ENCODE results near the gene SLC22A31.

The SLC22A31 gene

DNA sequence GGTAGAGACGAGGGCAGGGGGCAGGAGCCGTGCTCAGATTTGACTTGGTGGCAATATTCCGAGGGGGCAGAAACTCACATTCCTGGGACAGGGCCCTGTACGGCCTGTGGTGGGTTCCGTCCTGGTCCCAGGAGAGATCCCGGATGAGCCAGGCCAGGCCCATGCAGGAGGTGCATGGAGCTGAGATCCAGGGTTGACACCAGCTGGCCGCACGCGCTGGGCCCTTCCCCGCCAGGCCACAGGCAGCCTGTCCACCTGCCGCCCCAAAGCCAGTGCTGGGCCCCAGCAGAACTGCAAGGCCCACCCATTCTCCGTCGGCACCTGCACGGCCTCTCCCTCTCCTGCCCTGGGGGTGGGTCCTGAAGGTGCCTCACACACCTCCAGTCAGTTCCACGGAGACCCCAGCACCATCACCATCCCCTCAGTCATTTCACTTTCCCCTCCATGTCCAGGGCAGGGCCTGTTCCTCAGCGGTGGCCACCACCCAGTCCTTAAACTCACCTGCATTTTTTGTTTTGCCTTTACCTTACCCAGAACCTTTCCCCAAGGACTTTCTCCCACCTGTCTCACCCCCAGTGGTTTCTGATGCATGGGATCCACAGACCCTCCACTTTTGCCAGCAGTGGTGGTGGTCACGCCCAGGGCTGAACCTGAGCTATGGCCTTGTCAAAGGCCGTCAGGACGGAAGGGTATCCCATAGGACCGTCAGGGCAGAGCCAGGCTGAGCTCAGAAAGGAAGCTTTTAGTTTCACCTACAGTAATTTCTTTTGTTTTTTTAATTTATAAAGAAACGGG is 53.9 kb downstream of the SLC22A31 start:
- ATAC-seq = no peak

More for the DNA sequence above, 53.9 kb downstream of the SLC22A31 start:
- TF ChIP-seq RARB (CRISPR knock-in tag; IDR thresholded peaks at IDR 0.05) (no peak), GLIS3 (CRISPR knock-in tag; IDR thresholded peaks at IDR 0.05) (no peak), TOX (CRISPR knock-in tag; IDR thresholded peaks at IDR 0.05; ENCODE audit: borderline replicate concordance) (no peak), OSR1 (CRISPR knock-in tag; IDR thresholded peaks at IDR 0.05) (no peak), ISL1 (CRISPR knock-in tag; IDR thresholded peaks at IDR 0.05) (no peak), TCF4 (CRISPR knock-in tag; IDR thresholded peaks at IDR 0.05; ENCODE audit: borderline replicate concordance) (no peak), ZNF70 (CRISPR knock-in tag; IDR thresholded peaks at IDR 0.05) (no peak), CREB5 (CRISPR knock-in tag; IDR thresholded peaks at IDR 0.05; ENCODE audit: low read depth) (no peak), ESRRG (CRISPR knock-in tag; IDR thresholded peaks at IDR 0.05) (no peak), CSDC2 (CRISPR knock-in tag; IDR thresholded peaks at IDR 0.05) (no peak), PPARA (CRISPR knock-in tag; IDR thresholded peaks at IDR 0.05; ENCODE audit: borderline replicate concordance) (no peak), ZFP30 (CRISPR knock-in tag; IDR thresholded peaks at IDR 0.05) (no peak), BACH2 (CRISPR knock-in tag; IDR thresholded peaks at IDR 0.05; ENCODE audit: borderline replicate concordance) (no peak), CSRNP3 (CRISPR knock-in tag; IDR thresholded peaks at IDR 0.05) (no peak), ARNTL (CRISPR knock-in tag; IDR thresholded peaks at IDR 0.05; ENCODE audit: borderline replicate concordance, low read depth) (no peak)
- TF ChIP-seq, protein P1, sequence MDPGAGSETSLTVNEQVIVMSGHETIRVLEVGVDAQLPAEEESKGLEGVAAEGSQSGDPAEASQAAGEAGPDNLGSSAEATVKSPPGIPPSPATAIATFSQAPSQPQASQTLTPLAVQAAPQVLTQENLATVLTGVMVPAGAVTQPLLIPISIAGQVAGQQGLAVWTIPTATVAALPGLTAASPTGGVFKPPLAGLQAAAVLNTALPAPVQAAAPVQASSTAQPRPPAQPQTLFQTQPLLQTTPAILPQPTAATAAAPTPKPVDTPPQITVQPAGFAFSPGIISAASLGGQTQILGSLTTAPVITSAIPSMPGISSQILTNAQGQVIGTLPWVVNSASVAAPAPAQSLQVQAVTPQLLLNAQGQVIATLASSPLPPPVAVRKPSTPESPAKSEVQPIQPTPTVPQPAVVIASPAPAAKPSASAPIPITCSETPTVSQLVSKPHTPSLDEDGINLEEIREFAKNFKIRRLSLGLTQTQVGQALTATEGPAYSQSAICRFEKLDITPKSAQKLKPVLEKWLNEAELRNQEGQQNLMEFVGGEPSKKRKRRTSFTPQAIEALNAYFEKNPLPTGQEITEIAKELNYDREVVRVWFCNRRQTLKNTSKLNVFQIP (CRISPR knock-in tag; IDR thresholded peaks at IDR 0.05; ENCODE audit: borderline replicate concordance, low read depth) = no peak
- TF ChIP-seq, protein P2, sequence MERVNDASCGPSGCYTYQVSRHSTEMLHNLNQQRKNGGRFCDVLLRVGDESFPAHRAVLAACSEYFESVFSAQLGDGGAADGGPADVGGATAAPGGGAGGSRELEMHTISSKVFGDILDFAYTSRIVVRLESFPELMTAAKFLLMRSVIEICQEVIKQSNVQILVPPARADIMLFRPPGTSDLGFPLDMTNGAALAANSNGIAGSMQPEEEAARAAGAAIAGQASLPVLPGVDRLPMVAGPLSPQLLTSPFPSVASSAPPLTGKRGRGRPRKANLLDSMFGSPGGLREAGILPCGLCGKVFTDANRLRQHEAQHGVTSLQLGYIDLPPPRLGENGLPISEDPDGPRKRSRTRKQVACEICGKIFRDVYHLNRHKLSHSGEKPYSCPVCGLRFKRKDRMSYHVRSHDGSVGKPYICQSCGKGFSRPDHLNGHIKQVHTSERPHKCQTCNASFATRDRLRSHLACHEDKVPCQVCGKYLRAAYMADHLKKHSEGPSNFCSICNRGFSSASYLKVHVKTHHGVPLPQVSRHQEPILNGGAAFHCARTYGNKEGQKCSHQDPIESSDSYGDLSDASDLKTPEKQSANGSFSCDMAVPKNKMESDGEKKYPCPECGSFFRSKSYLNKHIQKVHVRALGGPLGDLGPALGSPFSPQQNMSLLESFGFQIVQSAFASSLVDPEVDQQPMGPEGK (CRISPR knock-in tag; IDR thresholded peaks at IDR 0.05; ENCODE audit: borderline replicate concordance) = no peak
